ENCODE data around the gene GPR151. TPM values are rescaled to one million over a fixed set of nuclear protein-coding genes. Genes with fewer than 3 reads are reported as not detected.

Gene GPR151
- total and polyA plus RNA-seq, 4 donors, result not detected

DNA sequence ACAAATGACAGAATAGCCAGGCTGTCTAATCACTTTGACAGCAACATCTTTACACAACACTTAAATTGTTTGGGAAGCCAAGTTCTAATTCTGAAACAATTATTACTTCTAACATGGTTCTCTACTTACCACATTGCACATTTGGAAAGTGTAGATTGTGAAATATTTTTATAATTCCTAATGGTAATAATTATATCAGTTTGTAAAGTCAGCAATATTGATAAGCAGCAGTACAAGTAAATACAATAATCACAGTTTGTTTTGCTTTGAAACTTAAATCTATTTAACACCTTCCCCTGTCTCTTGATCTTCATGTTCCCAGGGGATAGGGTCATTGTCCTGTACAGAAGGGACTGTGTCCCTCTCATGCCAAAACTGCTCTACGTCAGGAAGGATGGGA, 1.4 kb downstream of the GPR151 start:
- Histone ChIP-seq H3K4me1 (ENCODE audit: control insufficient read depth in 4 of 4, insufficient read depth in 4 of 4, low read length in 3 of 4) (no peaks in the 10 kb centered on the region), H3K9me3 (ENCODE audit: control insufficient read depth in 4 of 4, low read length in 3 of 4) (no peaks in the 10 kb centered on the region), H3K4me3 (ENCODE audit: low read depth in 1 of 3, low read length in 3 of 3) (no peak overlapping the region), H3K36me3 (ENCODE audit: control insufficient read depth in 4 of 4, insufficient read depth in 3 of 4, low read depth in 1 of 4, low read length in 3 of 4) (peaks cover 2 to 22% (median 18%) of the 10 kb centered on the region in 4 donors), H3K27me3 (ENCODE audit: control insufficient read depth in 4 of 4, insufficient read depth in 4 of 4, low read length in 3 of 4) (no peaks in the 10 kb centered on the region), H3K27ac (ENCODE audit: low read depth in 1 of 2, low read length in 2 of 2) (no peak overlapping the region), H3K9ac (ENCODE audit: low read depth in 1 of 2, low read length in 2 of 2) (no peak overlapping the region)
- no peak for TF ChIP-seq HNF4G (IDR thresholded peaks at IDR 0.05)
- TF ChIP-seq, protein P1, sequence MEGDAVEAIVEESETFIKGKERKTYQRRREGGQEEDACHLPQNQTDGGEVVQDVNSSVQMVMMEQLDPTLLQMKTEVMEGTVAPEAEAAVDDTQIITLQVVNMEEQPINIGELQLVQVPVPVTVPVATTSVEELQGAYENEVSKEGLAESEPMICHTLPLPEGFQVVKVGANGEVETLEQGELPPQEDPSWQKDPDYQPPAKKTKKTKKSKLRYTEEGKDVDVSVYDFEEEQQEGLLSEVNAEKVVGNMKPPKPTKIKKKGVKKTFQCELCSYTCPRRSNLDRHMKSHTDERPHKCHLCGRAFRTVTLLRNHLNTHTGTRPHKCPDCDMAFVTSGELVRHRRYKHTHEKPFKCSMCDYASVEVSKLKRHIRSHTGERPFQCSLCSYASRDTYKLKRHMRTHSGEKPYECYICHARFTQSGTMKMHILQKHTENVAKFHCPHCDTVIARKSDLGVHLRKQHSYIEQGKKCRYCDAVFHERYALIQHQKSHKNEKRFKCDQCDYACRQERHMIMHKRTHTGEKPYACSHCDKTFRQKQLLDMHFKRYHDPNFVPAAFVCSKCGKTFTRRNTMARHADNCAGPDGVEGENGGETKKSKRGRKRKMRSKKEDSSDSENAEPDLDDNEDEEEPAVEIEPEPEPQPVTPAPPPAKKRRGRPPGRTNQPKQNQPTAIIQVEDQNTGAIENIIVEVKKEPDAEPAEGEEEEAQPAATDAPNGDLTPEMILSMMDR (IDR thresholded peaks at IDR 0.05; ENCODE audit: low read depth, low read length, missing input control), result no peak
- no peak for TF ChIP-seq TAF1 (conservative IDR thresholded peaks at IDR 0.05)
- no peak for TF ChIP-seq RAD21 (IDR thresholded peaks at IDR 0.05)
- TF ChIP-seq NR2F2 (IDR thresholded peaks at IDR 0.05), result no peak
- TF ChIP-seq, protein P2, sequence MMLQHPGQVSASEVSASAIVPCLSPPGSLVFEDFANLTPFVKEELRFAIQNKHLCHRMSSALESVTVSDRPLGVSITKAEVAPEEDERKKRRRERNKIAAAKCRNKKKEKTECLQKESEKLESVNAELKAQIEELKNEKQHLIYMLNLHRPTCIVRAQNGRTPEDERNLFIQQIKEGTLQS (IDR thresholded peaks at IDR 0.05), result no peak
- no peak for TF ChIP-seq FOXA1 (IDR thresholded peaks at IDR 0.05)
- no peak for TF ChIP-seq EGR1 (IDR thresholded peaks at IDR 0.05; ENCODE audit: low read depth in 2 of 2)
- no peak for TF ChIP-seq GABPA (IDR thresholded peaks at IDR 0.05 in 1 of 2, conservative IDR thresholded peaks at IDR 0.05 in 1 of 2)
- no peak for TF ChIP-seq JUND (IDR thresholded peaks at IDR 0.05)
- TF ChIP-seq, protein P3, sequence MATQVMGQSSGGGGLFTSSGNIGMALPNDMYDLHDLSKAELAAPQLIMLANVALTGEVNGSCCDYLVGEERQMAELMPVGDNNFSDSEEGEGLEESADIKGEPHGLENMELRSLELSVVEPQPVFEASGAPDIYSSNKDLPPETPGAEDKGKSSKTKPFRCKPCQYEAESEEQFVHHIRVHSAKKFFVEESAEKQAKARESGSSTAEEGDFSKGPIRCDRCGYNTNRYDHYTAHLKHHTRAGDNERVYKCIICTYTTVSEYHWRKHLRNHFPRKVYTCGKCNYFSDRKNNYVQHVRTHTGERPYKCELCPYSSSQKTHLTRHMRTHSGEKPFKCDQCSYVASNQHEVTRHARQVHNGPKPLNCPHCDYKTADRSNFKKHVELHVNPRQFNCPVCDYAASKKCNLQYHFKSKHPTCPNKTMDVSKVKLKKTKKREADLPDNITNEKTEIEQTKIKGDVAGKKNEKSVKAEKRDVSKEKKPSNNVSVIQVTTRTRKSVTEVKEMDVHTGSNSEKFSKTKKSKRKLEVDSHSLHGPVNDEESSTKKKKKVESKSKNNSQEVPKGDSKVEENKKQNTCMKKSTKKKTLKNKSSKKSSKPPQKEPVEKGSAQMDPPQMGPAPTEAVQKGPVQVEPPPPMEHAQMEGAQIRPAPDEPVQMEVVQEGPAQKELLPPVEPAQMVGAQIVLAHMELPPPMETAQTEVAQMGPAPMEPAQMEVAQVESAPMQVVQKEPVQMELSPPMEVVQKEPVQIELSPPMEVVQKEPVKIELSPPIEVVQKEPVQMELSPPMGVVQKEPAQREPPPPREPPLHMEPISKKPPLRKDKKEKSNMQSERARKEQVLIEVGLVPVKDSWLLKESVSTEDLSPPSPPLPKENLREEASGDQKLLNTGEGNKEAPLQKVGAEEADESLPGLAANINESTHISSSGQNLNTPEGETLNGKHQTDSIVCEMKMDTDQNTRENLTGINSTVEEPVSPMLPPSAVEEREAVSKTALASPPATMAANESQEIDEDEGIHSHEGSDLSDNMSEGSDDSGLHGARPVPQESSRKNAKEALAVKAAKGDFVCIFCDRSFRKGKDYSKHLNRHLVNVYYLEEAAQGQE (IDR thresholded peaks at IDR 0.05), result no peak
- no peak for TF ChIP-seq MAX (IDR thresholded peaks at IDR 0.05)
- no peak for DNase-seq (ENCODE audit: low spot score)
- 90% methylated on average over 1 of the region's 1 CpG for WGBS

GRCh38 chr5:146513462-146513861, 2.5 kb downstream of the GPR151 start:
- Histone ChIP-seq H3K4me3 (ENCODE audit: low read depth in 1 of 3, low read length in 3 of 3) (no peak overlapping the region), H3K27ac (ENCODE audit: low read depth in 1 of 2, low read length in 2 of 2) (no peak overlapping the region), H3K27me3 (ENCODE audit: control insufficient read depth in 4 of 4, insufficient read depth in 4 of 4, low read length in 3 of 4) (no peaks in the 10 kb centered on the region), H3K36me3 (ENCODE audit: control insufficient read depth in 4 of 4, insufficient read depth in 3 of 4, low read depth in 1 of 4, low read length in 3 of 4) (peaks cover 2 to 28% (median 25%) of the 10 kb centered on the region in 4 donors), H3K4me1 (ENCODE audit: control insufficient read depth in 4 of 4, insufficient read depth in 4 of 4, low read length in 3 of 4) (no peaks in the 10 kb centered on the region), H3K9ac (ENCODE audit: low read depth in 1 of 2, low read length in 2 of 2) (no peak overlapping the region), H3K9me3 (ENCODE audit: control insufficient read depth in 4 of 4, low read length in 3 of 4) (no peaks in the 10 kb centered on the region)
- DNase-seq (ENCODE audit: low spot score), result no peak
- WGBS, result 85% methylated on average over 2 of the region's 2 CpGs
- no peak for TF ChIP-seq TAF1 (conservative IDR thresholded peaks at IDR 0.05)
- TF ChIP-seq MAX (IDR thresholded peaks at IDR 0.05), result no peak
- TF ChIP-seq SP1 (IDR thresholded peaks at IDR 0.05), result no peak
- no peak for TF ChIP-seq FOXA1 (IDR thresholded peaks at IDR 0.05)
- TF ChIP-seq NR2F2 (IDR thresholded peaks at IDR 0.05), result no peak

All from liver (tissue), 9 donors.